B cell (primary cell): ENCODE data around the gene CAPN12. TPM values are rescaled to one million over a fixed set of nuclear protein-coding genes. Genes with fewer than 3 reads are reported as not detected.
A peak's percentile ranks its signal among the peaks of the same experiment; 100 is the strongest.

Experiments
- ATAC-seq: fragments of 200-7000 bp; cut with Tn5 transposase; one replicate; pipeline ENCODE4 v1.10.0; 2021; ENCODE audit warnings: low read depth, mild to moderate bottlenecking, moderate number of reproducible peaks, moderate library complexity
- CTCF ChIA-PET: fragments of 350-600 bp; sonication (Branson Sonifier 250); formaldehyde crosslinking; loops from one replicate; lab custom pipeline; 2021; ENCODE audit warnings: antibody characterized with exemption, inconsistent platforms; lab: Charles Lee
- POLR2A ChIA-PET: fragments of 350-600 bp; sonication (Branson Sonifier 250); formaldehyde crosslinking; loops from one replicate; lab custom pipeline; 2021; ENCODE audit warnings: antibody characterized with exemption; lab: Charles Lee
- DNase-seq: peaks from one replicate; pipeline ENCODE4 v3.0.0; 2013
- H2AFZ ChIP-seq: 2 replicates; pipeline ENCODE4 v1.6.1; 2012; ENCODE audit warnings: mild to moderate bottlenecking, low read depth, low read length; ENCODE audit not compliant: insufficient read depth, poor library complexity, severe bottlenecking
- H3K27ac ChIP-seq, 2 donors: 1 replicate in 1 of 2; 2 replicates in 1 of 2; pipeline ENCODE4 v1.5.1; 2012 to 2013; ENCODE audit warnings: low read length in 2 of 2, mild to moderate bottlenecking in 2 of 2, moderate library complexity in 1 of 2
- H3K27me3 ChIP-seq, 4 experiments: fragments of 200-600 bp in 1 of 4; sonication (generic) in 1 of 4; replicated peaks in 1 of 4; 1 replicate in 2 of 4; 2 replicates in 2 of 4; pipeline versions ENCODE4 v1.6.1 to v1.7.0; 2013 to 2016; ENCODE audit warnings: low read length in 3 of 4, mild to moderate bottlenecking in 2 of 4, mixed read lengths in 1 of 4, moderate library complexity in 1 of 4; ENCODE audit not compliant: insufficient read depth in 4 of 4, control insufficient read depth in 3 of 4; ENCODE audit errors: control extremely low read depth in 1 of 4
- H3K36me3 ChIP-seq, 2 experiments: replicated peaks in 1 of 2; 1 replicate in 1 of 2; 2 replicates in 1 of 2; pipeline versions ENCODE4 v1.6.1 to v1.7.1; 2013; ENCODE audit warnings: low read length in 1 of 2; ENCODE audit not compliant: insufficient read depth in 2 of 2, control insufficient read depth in 1 of 2; ENCODE audit errors: control extremely low read depth in 1 of 2, extremely low read depth in 1 of 2
- H3K4me1 ChIP-seq, 2 donors: fragments of 200-600 bp in 1 of 2; sonication (generic) in 1 of 2; 1 replicate in 1 of 2; 2 replicates in 1 of 2; pipeline versions ENCODE4 v1.5.1 to v1.6.1; 2013 to 2017; ENCODE audit warnings: low read length in 2 of 2; ENCODE audit not compliant: control insufficient read depth in 2 of 2, insufficient read depth in 2 of 2
- H3K4me2 ChIP-seq: replicated peaks from 2 replicates; pipeline ENCODE3; 2012; ENCODE audit warnings: mild to moderate bottlenecking, low read depth, low read length; ENCODE audit not compliant: poor library complexity, severe bottlenecking
- H3K4me3 ChIP-seq, 5 experiments: fragments of 200-600 bp in 1 of 5; sonication (generic) in 1 of 5; 1 replicate in 3 of 5; 2 replicates in 2 of 5; pipeline versions ENCODE4 v1.5.1 to v1.7.0; 2011 to 2016; ENCODE audit warnings: low read length in 4 of 5, mild to moderate bottlenecking in 4 of 5, low read depth in 2 of 5, control low read depth in 1 of 5, moderate library complexity in 1 of 5; ENCODE audit not compliant: insufficient read depth in 1 of 5; ENCODE audit errors: control extremely low read depth in 1 of 5, extremely low read depth in 1 of 5
- H3K79me2 ChIP-seq: fragments of 200-600 bp; sonication (generic); one replicate; pipeline ENCODE4 v1.6.0; 2016; ENCODE audit warnings: low read length; ENCODE audit not compliant: control insufficient read depth, insufficient read depth
- H3K9ac ChIP-seq: fragments of 200-600 bp; sonication (generic); 2 replicates; pipeline ENCODE4 v1.6.1; 2017; ENCODE audit warnings: mild to moderate bottlenecking, low read length, moderate library complexity
- H3K9me3 ChIP-seq, 3 donors: one replicate each; pipeline versions ENCODE4 v1.6.1 to v1.7.1; 2013; ENCODE audit warnings: low read length in 2 of 3; ENCODE audit not compliant: control insufficient read depth in 2 of 3, insufficient read depth in 1 of 3; ENCODE audit errors: control extremely low read depth in 1 of 3
- H4K20me1 ChIP-seq: 2 replicates; pipeline ENCODE4 v1.6.0; 2012; ENCODE audit warnings: mild to moderate bottlenecking, low read length; ENCODE audit not compliant: insufficient read depth, control insufficient read depth, poor library complexity, severe bottlenecking
- H3K27ac Mint-ChIP-seq: one replicate; pipeline ENCODE4 v1.8.0; 2021; ENCODE audit warnings: mixed read lengths
- H3K27me3 Mint-ChIP-seq: one replicate; pipeline ENCODE4 v1.8.0; 2021; ENCODE audit warnings: mixed read lengths
- H3K4me1 Mint-ChIP-seq: one replicate; pipeline ENCODE4 v1.8.0; 2021; ENCODE audit warnings: mixed read lengths
- H3K4me3 Mint-ChIP-seq: one replicate; pipeline ENCODE4 v1.8.0; 2021; ENCODE audit warnings: mixed read lengths
- H3K9me3 Mint-ChIP-seq: one replicate; pipeline ENCODE4 v1.8.0; 2022; ENCODE audit warnings: mixed read lengths; ENCODE audit not compliant: insufficient read depth
- EZH2 ChIP-seq: IDR thresholded peaks from 2 replicates; pipeline ENCODE4 v1.6.1; 2012; ENCODE audit warnings: borderline replicate concordance, low read depth, mild to moderate bottlenecking, moderate library complexity, low read length; ENCODE audit not compliant: insufficient read depth, poor library complexity, severe bottlenecking
- WGBS: methylation state at CpG from one replicate; pipeline ENCODE4 v1.1.5; 2013; ENCODE audit warnings: missing lambda C conversion rate; ENCODE audit not compliant: insufficient coverage; 5-methylcytosine and 5-hydroxymethylcytosine counted together
- intact Hi-C: fragments of 100-400 bp; cut with micrococcal nuclease; formaldehyde crosslinking; loops from one replicate; pipeline ENCODE4 v1.10.0; 2022
- polyA plus RNA-seq: library from polyadenylated mRNA; depleted of rRNA; stranded (reverse); fragments of >200 nt; gene quantifications from 2 replicates; pipeline ENCODE4 v1.2.3, GENCODE V29; 2012
- total RNA-seq, 2 donors: library from RNA; stranded (reverse); fragments of 120-200 nt in 1 of 2; gene quantifications; 1 replicate in 1 of 2; 2 replicates in 1 of 2; pipeline versions ENCODE4 v1.2.3 to v1.2.4, GENCODE V29; 2013 to 2022
- TF ChIP-seq, protein P1 (sequence below): fragments of 200-600 bp; IDR thresholded peaks from one replicate; pipeline ENCODE4 v1.8.0; 2022; ENCODE audit warnings: antibody characterized with exemption, mild to moderate bottlenecking

The CAPN12 gene
- total and polyA plus RNA-seq, 2 donors (not counting 1 experiment from before 2014, with no cell fraction given), result 28.6 to 104 TPM

- peaks cover 38% of the 10 kb centered on the region for H3K4me1 Mint-ChIP-seq
- H3K4me2 ChIP-seq, result peak overlapping the region; percentile 84
- no peak overlapping the region for H2AFZ ChIP-seq
- H3K4me3 ChIP-seq, result no peak overlapping the region
- no peaks in the 10 kb centered on the region for H3K9me3 Mint-ChIP-seq
- peaks cover 0 to 12% of the 10 kb centered on the region in 2 experiments for H3K36me3 ChIP-seq
- peak overlapping the region in 1 of 2 donors; percentile 74 for H3K27ac ChIP-seq
- DNase-seq, result no peak
- peaks cover 11% of the 10 kb centered on the region for H3K79me2 ChIP-seq
- POLR2A ChIA-PET, result interaction anchor here (0.6 to 1.0 kb wide), 3 partner anchors 116 to 687 kb away, joined by 3 to 14 read pairs (median 4); partner anchors contain the start of gene NFKBIB
- intact Hi-C loops, result loop anchor here (5.0 to 10.0 kb wide), 5 partner anchors 34 to 331 kb away; partner anchors contain the start of genes ACTN4, ECH1 and FAM98C
- ATAC-seq, result no peak
- peak overlapping the region; percentile 95 for H3K27ac Mint-ChIP-seq
- H3K4me1 ChIP-seq, result peaks cover 29 to 44% of the 10 kb centered on the region in 2 donors
- CTCF ChIA-PET, result interaction anchor here (0.7 to 5.2 kb wide), 8 partner anchors 15 to 197 kb away, joined by 3 to 51 read pairs (median 4); partner anchors contain the start of genes MRPS12 and SARS2
- H3K27me3 Mint-ChIP-seq, result no peaks in the 10 kb centered on the region
- H3K9ac ChIP-seq, result no peak overlapping the region
- 100% methylated on average over 1 of the region's 1 CpG for WGBS
- H3K9me3 ChIP-seq, result peaks cover 0 to 1% (median 0%) of the 10 kb centered on the region in 3 donors
- TF ChIP-seq EZH2, result no peak
- H3K4me3 Mint-ChIP-seq, result no peak overlapping the region
- H4K20me1 ChIP-seq, result no peaks in the 10 kb centered on the region
- no peaks in the 10 kb centered on the region for H3K27me3 ChIP-seq
These were observed 11.1 kb downstream of the CAPN12 start for GRCh38 chr19:38733241-38733492.

DNA sequence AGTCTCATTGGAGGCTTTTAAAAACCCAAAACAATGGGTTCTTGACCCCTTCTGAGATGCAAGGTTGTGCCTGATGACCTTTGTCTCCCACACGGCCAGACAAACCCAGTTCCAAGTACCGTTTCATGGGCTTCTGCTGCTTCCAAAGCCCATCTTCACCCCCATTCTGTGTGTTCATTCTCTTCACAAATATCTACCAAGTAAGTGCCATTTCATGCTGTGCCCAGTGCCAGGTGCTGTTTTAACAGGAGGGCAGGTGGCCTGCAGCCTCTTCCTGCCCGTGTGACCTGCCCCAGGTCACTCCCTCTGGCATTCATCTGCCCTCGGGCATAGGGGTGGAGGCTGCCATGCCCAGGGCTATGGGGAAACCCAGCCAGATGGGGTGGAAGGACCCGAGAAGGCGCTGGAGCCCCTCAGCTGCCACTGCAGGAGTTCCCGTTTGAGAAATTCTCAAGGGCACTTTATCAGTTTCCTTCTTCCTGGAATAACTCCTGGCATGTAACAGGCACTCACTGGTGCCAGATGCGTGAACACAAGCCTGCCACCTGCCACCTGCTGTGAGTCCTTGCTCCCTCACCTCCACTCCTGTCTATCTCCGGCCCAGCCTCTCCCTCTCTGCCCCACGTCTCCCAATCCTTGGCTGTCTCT lies 12.5 kb downstream of the CAPN12 start:
- Mint-ChIP-seq H3K4me3 (no peak overlapping the region), H3K27ac (peak overlapping the region; percentile 95), H3K27me3 (no peaks in the 10 kb centered on the region), H3K4me1 (peaks cover 32% of the 10 kb centered on the region), H3K9me3 (no peaks in the 10 kb centered on the region)
- no peak for ATAC-seq
- Histone ChIP-seq H3K36me3 (peaks cover 0 to 24% of the 10 kb centered on the region in 2 experiments), H3K79me2 (peaks cover 11% of the 10 kb centered on the region), H3K27me3 (no peaks in the 10 kb centered on the region), H3K4me3 (no peak overlapping the region), H3K4me1 (peaks cover 23 to 35% of the 10 kb centered on the region in 2 donors), H3K9ac (no peak overlapping the region), H4K20me1 (no peaks in the 10 kb centered on the region), H2AFZ (no peak overlapping the region), H3K9me3 (no peaks in the 10 kb centered on the region), H3K27ac (peak overlapping the region in 1 of 2 donors; percentile 41), H3K4me2 (no peak overlapping the region)
- ChIA-PET POLR2A (interaction anchor here (0.6 kb wide), 1 partner anchor 672 kb away, joined by 3 read pairs; no protein-coding TSS in a partner anchor), CTCF (interaction anchor here (0.6 to 5.2 kb wide), 3 partner anchors 156 to 198 kb away, joined by 3 to 51 read pairs (median 9); partner anchors contain the start of genes MRPS12 and SARS2)
- TF ChIP-seq, protein P1, sequence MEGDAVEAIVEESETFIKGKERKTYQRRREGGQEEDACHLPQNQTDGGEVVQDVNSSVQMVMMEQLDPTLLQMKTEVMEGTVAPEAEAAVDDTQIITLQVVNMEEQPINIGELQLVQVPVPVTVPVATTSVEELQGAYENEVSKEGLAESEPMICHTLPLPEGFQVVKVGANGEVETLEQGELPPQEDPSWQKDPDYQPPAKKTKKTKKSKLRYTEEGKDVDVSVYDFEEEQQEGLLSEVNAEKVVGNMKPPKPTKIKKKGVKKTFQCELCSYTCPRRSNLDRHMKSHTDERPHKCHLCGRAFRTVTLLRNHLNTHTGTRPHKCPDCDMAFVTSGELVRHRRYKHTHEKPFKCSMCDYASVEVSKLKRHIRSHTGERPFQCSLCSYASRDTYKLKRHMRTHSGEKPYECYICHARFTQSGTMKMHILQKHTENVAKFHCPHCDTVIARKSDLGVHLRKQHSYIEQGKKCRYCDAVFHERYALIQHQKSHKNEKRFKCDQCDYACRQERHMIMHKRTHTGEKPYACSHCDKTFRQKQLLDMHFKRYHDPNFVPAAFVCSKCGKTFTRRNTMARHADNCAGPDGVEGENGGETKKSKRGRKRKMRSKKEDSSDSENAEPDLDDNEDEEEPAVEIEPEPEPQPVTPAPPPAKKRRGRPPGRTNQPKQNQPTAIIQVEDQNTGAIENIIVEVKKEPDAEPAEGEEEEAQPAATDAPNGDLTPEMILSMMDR, result no peak
- no peak for TF ChIP-seq EZH2
- WGBS, result 75% methylated on average over 10 of the region's 10 CpGs
- DNase-seq, result no peak
- intact Hi-C loops, result loop anchor here (5.0 to 10.0 kb wide), 5 partner anchors 36 to 329 kb away; partner anchors contain the start of genes ACTN4, ECH1 and FAM98C
